GM19023 (cell line): Measurements from ENCODE around the gene PHACTR2.
A peak's percentile ranks its signal among the peaks of the same experiment; 100 is the strongest.
"Not testable (repeated sequence)": the region's sequence is repeated elsewhere in the genome, so short reads cannot be mapped to it uniquely, and the experiment has no call there.

Source experiments
- ATAC-seq: cut with Tn5 transposase; IDR thresholded peaks from one replicate; pipeline ENCODE4 v1.9.1; 2021; ENCODE audit warnings: mild to moderate bottlenecking, moderate library complexity; ENCODE audit not compliant: unreplicated experiment

The PHACTR2 gene

GRCh38 chr6:143844006-143844405 lies 166.2 kb downstream of the PHACTR2 start:
- ATAC-seq = no peak

- no peak for ATAC-seq
Measured at GRCh38 chr6:143845033-143845432, 167.3 kb downstream of the PHACTR2 start.

GRCh38 chr6:143851706-143852105 lies 173.9 kb downstream of the PHACTR2 start:
- not testable (repeated sequence) for ATAC-seq

DNA sequence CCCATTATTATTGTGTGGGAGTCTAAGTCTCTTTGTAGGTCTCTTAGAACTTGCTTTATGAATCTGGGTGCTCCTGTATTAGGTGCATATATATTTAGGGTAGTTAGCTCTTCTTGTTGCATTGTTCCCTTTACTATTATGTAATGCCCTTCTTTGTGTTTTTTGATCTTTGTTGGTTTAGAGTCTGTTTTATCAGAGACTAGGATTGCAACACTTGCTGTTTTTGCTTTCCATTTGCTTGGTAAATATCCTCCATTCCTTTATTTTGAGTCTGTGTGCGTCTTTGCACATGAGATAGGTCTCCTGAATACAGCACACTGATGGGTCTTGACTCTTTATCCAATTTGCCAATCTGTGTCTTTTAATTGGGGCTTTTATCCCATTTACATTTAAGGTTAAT lies 177.3 kb downstream of the PHACTR2 start:
- not testable (repeated sequence) for ATAC-seq

GRCh38 chr6:143856762-143857161 lies 179.0 kb downstream of the PHACTR2 start:
- ATAC-seq = not testable (repeated sequence)

GRCh38 chr6:143857651-143858050 lies 179.9 kb downstream of the PHACTR2 start:
- no peak for ATAC-seq

DNA sequence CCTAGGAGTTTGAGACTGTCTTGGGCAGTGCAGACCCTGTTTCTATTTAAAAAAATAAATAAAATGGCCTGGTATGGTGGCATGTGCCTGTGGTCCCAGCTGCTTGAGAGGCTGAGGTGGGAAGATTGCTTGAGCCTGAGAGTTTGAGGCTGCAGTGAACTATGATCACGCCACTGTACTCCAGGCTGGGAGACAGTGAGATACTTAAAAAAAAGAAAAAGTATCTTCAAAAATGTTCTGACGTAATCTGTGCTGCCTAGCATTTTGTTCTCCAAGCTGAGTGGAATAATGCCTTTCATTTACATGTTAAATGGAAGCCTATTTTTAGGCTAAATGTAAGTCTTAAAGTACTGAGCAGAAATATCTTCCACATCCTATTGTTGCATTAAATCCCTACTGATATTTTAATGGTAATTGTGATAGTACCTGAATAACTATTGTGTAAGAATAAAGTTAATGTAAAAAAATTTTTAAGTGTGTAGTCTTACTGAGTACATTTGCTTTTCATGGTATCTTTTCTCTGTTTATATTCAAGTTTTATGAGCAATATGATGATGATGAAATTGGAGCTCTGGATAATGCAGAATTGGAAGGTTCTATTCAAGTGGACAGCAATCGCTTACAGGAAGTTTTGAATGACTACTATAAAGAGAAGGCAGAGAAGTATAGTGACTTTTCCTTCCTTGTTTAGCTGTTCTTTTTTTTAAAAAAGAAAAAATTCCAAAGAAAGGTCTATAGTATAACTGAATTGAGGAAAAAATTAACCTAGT lies 182.3 kb downstream of the PHACTR2 start:
- ATAC-seq = no peak

- ATAC-seq = no peak
Measured at GRCh38 chr6:143863771-143864170, 186.0 kb downstream of the PHACTR2 start.

- ATAC-seq = no peak
Measured at GRCh38 chr6:143864234-143864633, 186.5 kb downstream of the PHACTR2 start, which contains the start of gene ZC2HC1B. Gene ZC2HC1B (plus strand): TSS chr6:143864474. CDS start chr6:143864540, 66 bp downstream.

GRCh38 chr6:143867236-143867635 lies 189.5 kb downstream of the PHACTR2 start:
- no peak for ATAC-seq

DNA sequence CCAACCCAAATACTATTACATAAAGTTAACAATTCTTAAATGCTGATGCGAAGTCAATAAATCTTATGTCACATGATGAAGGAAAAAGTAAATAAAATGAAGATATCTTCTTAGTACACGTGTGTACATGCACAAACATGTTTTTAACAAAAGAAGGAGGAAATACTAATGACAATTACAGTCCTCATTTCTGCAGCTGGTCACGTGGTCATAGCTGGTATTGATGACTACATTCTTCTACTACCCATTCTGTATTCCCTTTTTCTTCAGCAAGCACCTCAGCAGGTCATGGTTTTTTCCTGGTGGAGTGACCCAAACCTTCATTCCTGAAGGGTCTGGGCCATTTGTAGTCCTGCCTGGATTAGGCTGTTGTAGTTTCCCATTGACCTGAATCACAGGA lies 191.0 kb downstream of the PHACTR2 start:
- not testable (repeated sequence) for ATAC-seq

- not testable (repeated sequence) for ATAC-seq
Measured at GRCh38 chr6:143871202-143871730, 193.5 kb downstream of the PHACTR2 start.

DNA sequence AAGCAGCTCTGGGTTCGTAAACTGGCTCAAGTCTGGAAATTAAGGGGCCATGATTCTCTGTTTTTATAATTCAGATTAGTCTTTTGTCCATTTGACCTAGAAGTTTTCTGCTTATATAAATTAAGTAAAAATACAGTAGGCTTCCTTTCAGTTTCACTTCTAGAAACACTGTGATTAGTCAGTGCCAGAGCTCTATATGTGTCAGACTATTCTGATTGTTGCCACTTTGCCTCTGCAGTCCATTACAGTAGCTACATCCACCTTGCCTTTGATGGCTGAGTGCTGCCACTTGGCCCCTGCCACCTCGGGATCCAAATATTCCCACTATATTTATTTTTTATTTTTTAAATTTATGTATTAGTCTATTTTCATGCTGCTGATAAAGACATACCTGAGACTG lies 194.4 kb downstream of the PHACTR2 start:
- ATAC-seq = peak; percentile 88

DNA sequence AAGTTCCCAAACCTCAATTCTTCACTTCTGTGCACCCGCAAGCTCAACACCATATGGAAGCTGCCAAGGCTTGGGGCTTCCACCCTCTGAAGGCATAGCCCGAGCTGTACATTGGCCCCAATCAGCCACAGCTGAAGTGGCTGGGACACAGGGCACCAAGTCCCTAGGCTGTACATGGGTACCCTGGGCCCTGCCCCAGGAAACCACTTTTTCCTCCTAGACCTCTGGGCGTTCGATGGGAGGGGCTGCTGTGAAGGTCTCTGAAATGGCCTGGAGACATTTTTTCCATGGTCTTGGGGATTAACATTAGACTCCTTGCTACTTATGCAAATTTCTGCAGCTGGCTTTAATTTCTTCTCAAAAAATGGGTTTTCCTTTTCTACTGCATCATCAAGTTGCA lies 195.8 kb downstream of the PHACTR2 start:
- ATAC-seq = not testable (repeated sequence)

GRCh38 chr6:143874503-143874902 lies 196.7 kb downstream of the PHACTR2 start:
- not testable (repeated sequence) for ATAC-seq

DNA sequence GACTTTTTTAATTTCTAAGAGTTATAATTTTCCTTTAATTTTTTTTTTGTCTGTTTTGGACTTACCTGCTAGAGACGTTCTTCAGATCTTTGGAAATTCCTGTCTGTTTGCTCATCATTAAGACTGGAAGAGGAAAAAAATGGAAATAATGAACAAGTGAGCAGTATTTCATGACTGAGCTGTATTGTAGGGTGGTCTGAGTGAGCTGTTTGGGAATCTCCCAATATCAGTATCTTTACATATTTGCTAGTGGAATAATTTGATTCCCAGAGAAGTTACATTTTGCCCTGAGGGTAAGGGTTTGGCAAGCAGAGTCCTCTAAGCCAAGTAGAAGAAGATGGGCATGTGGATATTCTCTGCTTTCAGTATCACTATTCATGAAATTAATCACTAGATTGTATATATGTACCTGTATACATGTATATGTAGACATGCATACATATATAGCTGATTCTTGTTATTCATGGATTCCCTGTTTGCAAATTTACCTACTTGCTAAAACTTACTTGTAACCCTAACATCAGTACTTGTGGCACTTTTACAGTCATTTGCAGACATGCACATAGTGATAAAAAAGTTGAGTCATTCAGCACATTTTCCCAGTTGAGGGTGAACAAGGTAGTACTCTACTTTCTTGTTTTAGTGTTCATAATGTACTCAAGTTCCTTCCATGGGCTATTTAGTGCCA lies 200.0 kb downstream of the PHACTR2 start:
- no peak for ATAC-seq

DNA sequence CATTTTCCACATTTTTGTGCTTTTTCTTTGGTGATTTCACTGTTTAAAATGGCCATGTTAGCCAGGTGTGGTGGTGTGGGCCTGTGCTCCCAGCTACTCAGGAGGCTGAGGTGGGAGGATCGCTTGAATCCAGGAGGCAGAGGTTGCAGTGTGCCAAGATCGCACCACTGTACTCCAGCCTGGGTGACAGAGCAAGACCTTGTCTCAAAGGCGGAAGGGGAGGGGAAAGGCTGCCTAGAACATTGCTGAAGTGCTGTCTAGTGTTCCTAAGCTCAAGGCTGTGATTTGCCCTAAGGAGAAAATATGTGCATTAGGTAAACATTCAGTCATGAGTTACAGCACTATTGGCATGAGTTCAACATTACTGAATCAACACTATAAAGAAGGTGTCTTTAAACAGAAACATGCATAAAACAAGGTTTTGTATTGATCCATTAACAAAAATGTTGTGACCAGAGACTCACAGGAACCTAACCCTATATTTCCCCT lies 200.6 kb downstream of the PHACTR2 start:
- no peak for ATAC-seq

GRCh38 chr6:143880412-143880811 lies 202.6 kb downstream of the PHACTR2 start:
- no peak for ATAC-seq
